ENCODE data around the gene MOV10L1. TPM values are rescaled to one million over a fixed set of nuclear protein-coding genes. Genes with fewer than 3 reads are reported as not detected.
A peak's percentile ranks its signal among the peaks of the same experiment; 100 is the strongest.
"Not testable (repeated sequence)": the region's sequence is repeated elsewhere in the genome, so short reads cannot be mapped to it uniquely, and the experiment has no call there.

The MOV10L1 gene
- total RNA-seq, 1 donor from 2014 or later, result 0.22 TPM

- not testable (repeated sequence) for ATAC-seq, DNase-seq
- intact Hi-C loops (cut with micrococcal nuclease), result loop anchor here (10.0 kb wide), 1 partner anchor 67 kb away; no protein-coding TSS in a partner anchor
Measured at GRCh38 chr22:50147258-50148165, 57.7 kb downstream of the MOV10L1 start.

DNA sequence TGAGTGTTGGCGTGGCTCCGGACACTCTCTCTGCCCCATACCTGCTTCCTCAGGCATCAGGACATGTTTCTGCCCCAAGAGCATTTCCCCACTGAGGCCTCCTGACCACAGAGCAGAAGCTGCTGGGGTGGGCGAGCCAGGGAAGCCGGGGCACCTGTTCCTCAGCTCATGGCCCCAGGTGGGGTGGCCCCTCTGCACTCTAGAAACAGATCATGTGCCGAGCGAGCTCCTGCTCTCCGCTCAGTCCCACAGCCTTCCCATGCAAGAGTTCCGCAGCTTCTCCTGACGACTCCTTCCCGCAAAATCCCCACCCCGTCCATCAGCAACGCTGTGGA is 58.3 kb downstream of the MOV10L1 start:
- ATAC-seq (no peak), DNase-seq (no peak)
- intact Hi-C loops (cut with micrococcal nuclease), result loop anchor here (10.0 kb wide), 1 partner anchor 67 kb away; no protein-coding TSS in a partner anchor

- intact Hi-C loops (cut with micrococcal nuclease), result loop anchor here (10.0 kb wide), 1 partner anchor 66 kb away; no protein-coding TSS in a partner anchor
- ATAC-seq (peak; percentile 76), DNase-seq (peak; percentile 70)
Measured at GRCh38 chr22:50148991-50149721, 59.4 kb downstream of the MOV10L1 start.

GRCh38 chr22:50150161-50151129 is 60.6 kb downstream of the MOV10L1 start:
- DNase-seq (no peak), ATAC-seq (no peak)
- intact Hi-C loops (cut with micrococcal nuclease), result no loop called here

GRCh38 chr22:50151571-50152537 is 62.0 kb downstream of the MOV10L1 start:
- ATAC-seq (no peak), DNase-seq (no peak)
- intact Hi-C loops (cut with micrococcal nuclease), result no loop called here

DNA sequence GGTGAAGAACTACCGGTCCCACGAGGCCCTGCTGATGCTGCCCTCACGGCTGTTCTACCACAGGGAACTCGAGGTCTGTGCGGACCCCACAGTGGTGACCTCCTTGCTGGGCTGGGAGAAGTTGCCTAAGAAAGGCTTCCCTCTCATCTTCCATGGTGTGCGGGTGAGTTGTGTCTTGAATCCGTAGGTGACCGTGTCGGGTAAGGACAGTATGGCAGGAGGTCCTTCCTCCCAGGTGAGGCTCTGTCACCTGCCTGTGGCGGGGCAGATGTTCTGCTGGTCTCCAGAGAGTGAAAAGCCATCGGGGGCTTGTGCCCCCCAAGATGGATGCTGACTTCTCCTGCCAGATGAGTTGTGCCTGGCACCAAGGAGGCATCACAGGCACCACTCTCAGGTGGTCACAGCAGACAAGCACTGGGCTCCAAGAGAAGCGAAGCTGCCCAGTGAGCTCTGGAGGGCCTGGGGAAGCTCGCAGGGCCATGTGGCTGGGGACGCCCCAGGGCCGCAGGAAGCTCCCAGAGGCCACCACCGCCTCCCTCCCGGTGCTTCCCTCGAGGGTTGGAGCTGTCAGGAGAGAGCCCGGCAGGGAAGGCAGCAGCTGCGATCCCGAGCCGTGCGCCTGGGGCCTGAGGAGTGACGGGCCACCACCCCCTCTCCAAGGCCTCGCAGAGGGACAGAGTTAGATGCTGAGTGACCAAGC is 63.4 kb downstream of the MOV10L1 start:
- DNase-seq (no peak), ATAC-seq (no peak)
- intact Hi-C loops (cut with micrococcal nuclease), result no loop called here

- no peak for DNase-seq
- no peak for ATAC-seq
- intact Hi-C loops (cut with micrococcal nuclease), result no loop called here
Measured at GRCh38 chr22:50153756-50154140, 63.9 kb downstream of the MOV10L1 start.

- intact Hi-C loops (cut with micrococcal nuclease), result no loop called here
Measured at GRCh38 chr22:50157709-50158375, 68.0 kb downstream of the MOV10L1 start.

GRCh38 chr22:50160947-50161346 is 71.1 kb downstream of the MOV10L1 start:
- intact Hi-C loops (cut with micrococcal nuclease), result no loop called here
- ATAC-seq (no peak), DNase-seq (no peak)

More at GRCh38 chr22:50157709-50158375, 68.0 kb downstream of the MOV10L1 start:
- DNase-seq (no peak), ATAC-seq (no peak)

GRCh38 chr22:50161508-50162390 is 71.9 kb downstream of the MOV10L1 start:
- ATAC-seq (no peak), DNase-seq (no peak)
- intact Hi-C loops (cut with micrococcal nuclease), result no loop called here

DNA sequence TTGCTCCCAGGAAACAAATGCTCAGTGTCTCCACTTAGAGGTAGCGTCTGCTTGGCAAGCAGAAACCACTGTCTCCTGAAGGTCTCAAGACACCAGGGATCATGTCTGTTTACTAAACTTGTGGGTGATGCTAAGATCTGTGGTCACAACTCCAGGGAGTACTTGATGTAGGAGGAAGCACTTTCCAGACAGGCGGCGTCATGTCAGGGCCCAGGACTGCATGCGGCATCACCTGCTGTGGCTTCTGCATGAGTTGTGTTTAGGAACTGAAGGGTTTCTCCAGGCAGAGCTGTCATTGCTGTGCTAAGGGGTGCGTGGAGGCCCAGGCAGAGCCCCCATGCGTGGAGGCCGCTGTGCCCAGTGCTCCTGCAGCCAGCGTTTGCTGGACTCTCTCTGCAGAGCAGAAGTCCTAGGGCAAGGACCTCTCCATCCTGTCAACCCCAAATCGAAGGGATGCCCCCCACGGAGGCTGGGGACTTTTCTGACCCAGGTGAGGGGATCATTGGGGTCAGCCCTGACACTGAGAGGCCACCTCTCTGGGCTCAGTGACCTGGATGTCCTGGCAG is 72.7 kb downstream of the MOV10L1 start:
- DNase-seq (no peak), ATAC-seq (no peak)
- intact Hi-C loops (cut with micrococcal nuclease), result no loop called here

- intact Hi-C loops (cut with micrococcal nuclease), result no loop called here
- ATAC-seq (no peak), DNase-seq (no peak)
Measured at GRCh38 chr22:50165436-50166123, 75.8 kb downstream of the MOV10L1 start.

GRCh38 chr22:50167689-50168489 is 78.1 kb downstream of the MOV10L1 start:
- DNase-seq, result no peak
- intact Hi-C loops (cut with micrococcal nuclease), result no loop called here

GRCh38 chr22:50168490-50169180 is 78.8 kb downstream of the MOV10L1 start:
- ATAC-seq; intact Hi-C loops (cut with micrococcal nuclease); DNase-seq: not testable (repeated sequence)

More at GRCh38 chr22:50167689-50168489, 78.1 kb downstream of the MOV10L1 start:
- ATAC-seq, result no peak
